Measurements from ENCODE around the gene SCAF1.
A peak's percentile ranks its signal among the peaks of the same experiment; 100 is the strongest.

Gene SCAF1, protein sequence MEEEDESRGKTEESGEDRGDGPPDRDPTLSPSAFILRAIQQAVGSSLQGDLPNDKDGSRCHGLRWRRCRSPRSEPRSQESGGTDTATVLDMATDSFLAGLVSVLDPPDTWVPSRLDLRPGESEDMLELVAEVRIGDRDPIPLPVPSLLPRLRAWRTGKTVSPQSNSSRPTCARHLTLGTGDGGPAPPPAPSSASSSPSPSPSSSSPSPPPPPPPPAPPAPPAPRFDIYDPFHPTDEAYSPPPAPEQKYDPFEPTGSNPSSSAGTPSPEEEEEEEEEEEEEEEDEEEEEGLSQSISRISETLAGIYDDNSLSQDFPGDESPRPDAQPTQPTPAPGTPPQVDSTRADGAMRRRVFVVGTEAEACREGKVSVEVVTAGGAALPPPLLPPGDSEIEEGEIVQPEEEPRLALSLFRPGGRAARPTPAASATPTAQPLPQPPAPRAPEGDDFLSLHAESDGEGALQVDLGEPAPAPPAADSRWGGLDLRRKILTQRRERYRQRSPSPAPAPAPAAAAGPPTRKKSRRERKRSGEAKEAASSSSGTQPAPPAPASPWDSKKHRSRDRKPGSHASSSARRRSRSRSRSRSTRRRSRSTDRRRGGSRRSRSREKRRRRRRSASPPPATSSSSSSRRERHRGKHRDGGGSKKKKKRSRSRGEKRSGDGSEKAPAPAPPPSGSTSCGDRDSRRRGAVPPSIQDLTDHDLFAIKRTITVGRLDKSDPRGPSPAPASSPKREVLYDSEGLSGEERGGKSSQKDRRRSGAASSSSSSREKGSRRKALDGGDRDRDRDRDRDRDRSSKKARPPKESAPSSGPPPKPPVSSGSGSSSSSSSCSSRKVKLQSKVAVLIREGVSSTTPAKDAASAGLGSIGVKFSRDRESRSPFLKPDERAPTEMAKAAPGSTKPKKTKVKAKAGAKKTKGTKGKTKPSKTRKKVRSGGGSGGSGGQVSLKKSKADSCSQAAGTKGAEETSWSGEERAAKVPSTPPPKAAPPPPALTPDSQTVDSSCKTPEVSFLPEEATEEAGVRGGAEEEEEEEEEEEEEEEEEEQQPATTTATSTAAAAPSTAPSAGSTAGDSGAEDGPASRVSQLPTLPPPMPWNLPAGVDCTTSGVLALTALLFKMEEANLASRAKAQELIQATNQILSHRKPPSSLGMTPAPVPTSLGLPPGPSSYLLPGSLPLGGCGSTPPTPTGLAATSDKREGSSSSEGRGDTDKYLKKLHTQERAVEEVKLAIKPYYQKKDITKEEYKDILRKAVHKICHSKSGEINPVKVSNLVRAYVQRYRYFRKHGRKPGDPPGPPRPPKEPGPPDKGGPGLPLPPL

GRCh38 chr19:49641688-49642491, at the start of gene SCAF1:
TSS of gene SCAF1 (plus strand) at chr19:49642209. CDS start at chr19:49645027, 2,818 bp downstream.
- DNase-seq: peak; percentile 100

DNA sequence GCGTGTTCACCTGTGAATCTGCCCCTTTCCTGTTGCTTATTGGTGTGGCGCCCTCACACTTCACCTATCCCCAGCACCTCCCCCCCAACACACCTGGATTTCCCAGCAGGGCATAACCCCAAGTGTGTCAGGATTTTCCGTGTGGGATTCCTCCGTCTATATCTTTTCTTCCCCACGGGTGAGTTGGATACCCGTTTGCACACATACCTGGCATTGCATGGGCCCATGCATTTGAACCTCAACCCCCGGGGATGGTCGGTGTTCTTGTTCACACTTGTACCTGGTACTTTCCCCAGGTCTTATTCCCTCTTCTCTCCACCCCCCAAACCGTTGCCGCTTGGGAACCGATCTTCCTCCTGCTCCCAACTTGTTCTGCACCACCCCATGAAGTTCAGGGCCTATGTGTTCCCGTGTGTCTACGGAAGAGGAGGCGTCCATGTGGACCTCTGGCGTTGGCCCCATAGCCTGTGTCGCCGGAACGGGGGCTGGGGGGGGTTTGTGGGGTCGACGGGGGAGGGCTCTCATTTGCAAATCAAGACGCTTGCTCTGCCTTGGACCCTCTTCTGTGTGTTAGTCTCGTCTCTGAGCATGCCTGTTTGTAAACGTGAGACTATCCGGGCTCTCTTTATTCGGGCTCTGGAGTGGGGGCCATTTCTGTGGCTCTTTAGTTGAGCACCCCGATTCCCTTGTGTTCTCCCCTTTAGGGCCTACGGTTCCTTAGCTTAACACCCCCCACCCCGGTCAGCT, 49.4 kb upstream of the SCAF1 start:
- peak; percentile 15 for DNase-seq

DNA sequence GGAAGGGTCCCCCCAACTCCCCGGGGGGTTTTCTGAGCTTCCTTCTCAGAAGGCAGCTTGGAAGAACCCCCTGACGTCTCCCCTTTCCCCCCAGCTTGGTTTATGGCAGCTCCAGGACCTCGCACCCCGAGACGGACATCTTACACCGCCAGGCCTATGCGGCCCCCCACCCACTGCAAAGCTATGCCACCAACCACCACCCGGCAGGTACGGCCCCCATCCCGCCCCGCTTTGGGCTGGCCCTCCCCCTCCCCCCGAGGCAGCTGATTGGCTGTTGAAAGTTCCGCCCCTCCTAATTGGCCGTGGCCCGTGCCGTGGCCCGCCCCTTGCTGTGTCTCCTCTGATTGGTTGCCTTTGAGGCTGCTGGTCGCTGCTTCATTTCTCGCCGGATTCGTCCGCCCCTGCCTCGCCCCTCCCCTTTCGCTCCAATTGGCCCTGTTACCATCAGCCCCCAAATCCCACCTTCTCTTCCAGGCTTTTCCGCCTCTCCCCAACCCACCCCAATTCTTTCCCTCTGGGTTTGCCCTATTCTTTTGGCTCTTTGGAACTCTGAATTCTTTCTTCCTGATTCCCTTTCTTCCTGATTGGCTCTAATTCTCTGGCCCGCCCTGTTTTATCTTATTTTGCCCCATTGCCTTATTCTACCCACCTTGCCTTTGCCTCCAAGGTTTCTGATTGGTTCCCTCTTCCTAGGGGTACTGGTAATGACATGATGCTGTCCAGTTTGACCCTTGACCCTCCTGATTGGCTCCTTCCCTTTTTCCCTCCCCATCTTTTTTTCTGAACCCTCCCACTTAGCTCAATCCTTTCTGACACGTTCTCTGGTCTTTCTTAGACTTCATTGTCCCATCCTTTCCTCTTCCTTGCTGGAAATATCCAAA, 48.5 kb upstream of the SCAF1 start:
- peak; percentile 94 for DNase-seq

DNA sequence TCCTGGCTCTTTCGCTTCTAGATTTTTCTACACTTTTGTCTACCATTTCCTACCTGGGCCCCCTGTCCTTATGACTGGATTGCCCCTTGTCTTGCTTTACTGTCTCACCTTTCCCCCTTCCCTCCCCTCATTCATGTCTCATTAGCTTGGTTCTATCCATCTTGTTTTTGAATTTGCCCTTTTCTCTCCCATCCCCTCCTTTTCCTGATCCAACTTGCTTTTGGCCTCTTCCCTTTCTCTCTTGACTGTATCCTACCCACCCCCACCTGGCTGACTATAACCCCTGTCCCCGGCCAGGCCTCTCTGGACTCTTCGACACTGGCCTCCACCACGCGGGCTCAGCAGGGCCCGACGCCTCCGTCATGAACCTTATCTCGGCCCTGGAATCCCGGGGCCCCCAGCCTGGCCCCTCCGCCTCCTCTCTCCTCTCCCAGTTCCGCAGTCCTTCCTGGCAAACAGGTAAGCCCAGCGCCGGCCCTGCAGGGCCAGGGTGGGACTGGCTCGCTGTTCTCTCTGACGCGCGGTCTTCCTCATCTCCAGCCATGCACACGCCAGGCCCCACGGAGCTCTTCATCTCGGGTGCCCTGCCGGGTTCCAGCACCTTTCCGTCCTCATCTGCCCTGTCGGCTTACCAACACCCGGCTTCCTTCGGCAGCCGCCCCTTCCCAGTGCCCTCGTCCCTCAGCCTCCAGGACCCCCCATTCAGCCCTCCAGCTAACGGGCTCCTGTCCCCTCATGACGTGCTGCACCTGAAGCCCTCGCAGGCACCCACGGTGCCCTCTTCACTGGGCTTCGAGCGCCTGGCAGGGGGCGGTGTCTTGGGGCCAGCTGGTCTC, 47.6 kb upstream of the SCAF1 start:
- no peak for DNase-seq

- DNase-seq: no peak
These were observed 46.8 kb upstream of the SCAF1 start for GRCh38 chr19:49594993-49595818.

DNA sequence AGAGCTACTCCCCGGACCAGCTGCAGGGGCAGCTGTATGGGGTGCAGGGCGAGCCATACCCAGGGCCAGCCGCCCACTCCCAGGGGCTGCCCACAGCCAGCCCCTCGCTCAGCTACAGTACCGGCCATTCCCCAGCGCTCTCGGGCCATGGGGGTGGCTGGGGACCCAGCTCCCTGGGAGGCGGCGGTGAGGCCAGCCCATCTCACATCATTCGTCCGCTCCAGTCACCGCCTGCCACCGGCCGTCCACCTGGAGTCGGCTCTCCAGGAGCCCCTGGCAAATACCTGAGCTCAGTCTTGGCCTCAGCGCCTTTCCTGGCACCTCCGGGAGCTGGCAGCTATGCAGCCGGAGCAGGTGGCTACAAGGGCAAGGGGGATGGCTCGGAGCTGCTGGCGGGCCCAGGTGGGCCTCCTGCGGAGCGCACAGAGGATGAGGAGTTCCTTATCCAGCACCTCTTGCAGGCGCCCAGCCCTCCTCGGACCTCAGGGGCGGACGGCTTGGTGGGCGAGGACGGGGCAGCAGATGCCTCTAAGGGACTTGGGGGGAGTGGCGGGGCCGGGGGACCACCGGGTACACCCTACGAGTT, 46.1 kb upstream of the SCAF1 start:
- DNase-seq: no peak

- DNase-seq: no peak
These were observed 45.6 kb upstream of the SCAF1 start for GRCh38 chr19:49596407-49596806.

GRCh38 chr19:49596954-49597702, 44.9 kb upstream of the SCAF1 start:
- DNase-seq: no peak

DNA sequence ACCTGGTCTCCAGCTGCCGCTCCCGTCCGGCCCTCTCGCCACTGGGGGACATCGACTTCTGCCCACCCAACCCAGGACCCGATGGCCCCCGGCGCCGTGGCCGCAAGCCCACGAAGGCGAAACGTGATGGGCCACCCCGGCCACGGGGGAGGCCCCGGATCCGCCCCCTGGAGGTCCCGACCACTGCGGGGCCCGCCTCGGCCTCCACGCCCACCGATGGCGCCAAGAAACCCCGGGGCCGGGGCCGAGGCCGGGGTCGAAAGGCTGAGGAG, 44.4 kb upstream of the SCAF1 start:
- no peak for DNase-seq

- DNase-seq: no peak
These were observed 42.4 kb upstream of the SCAF1 start for GRCh38 chr19:49599378-49600295.

DNA sequence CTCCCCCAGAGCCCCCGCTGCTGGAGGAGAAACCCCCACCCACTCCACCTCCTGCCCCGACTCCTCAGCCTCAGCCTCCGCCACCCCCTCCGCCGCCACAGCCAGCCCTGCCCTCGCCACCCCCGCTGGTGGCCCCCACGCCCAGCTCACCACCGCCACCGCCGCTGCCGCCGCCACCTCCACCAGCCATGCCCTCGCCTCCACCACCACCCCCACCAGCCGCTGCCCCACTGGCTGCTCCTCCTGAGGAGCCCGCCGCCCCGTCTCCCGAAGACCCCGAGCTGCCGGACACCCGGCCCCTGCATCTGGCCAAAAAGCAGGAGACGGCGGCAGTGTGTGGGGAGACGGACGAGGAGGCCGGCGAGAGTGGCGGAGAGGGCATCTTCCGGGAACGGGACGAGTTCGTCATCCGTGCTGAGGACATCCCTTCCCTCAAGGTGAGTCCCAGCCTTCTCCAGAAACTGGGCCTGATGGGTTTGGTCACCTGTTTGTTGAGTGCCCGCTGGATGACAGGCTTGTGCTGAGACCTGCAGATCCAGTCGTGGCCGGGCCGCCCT, 40.4 kb upstream of the SCAF1 start:
- DNase-seq: no peak

GRCh38 chr19:49602806-49603205, 39.2 kb upstream of the SCAF1 start:
- DNase-seq: no peak

- no peak for DNase-seq
These were observed 36.4 kb upstream of the SCAF1 start for GRCh38 chr19:49605605-49606004.

DNA sequence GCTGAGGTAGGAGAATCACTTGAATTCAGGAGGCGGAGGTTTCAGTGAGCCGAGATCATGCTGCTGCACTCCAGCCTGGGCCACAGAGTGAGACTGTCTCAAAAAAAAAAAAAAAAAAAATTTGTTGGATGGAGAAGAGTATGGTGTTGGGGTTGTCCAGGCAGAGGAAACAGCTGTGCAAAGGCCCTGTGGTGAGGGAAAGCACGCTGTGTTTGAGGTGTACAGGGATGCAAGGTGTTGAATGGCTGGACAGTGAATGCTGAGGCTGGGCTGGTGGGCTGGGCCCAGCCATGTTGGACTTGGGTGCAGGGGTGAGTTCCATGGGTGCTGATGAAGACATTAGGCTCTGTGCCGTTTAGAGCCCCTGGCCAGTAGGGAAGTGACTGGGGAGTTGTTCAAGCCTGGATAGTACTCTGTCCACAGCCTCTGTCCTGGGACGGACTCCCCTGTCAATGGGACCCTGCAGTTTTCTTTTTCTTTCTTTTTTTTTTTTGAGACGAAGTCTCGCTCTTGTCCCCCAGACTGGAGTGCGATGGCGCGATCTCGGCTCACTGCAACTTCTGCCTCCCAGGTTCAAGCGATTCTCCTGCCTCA, 32.4 kb upstream of the SCAF1 start:
- DNase-seq: no peak

GRCh38 chr19:49613374-49613773, 28.6 kb upstream of the SCAF1 start:
- no peak for DNase-seq
